Gastrocnemius medialis (tissue), 4 donors: Measurements from ENCODE around the gene SH3RF1. TPM values are rescaled to one million over a fixed set of nuclear protein-coding genes. Genes with fewer than 3 reads are reported as not detected.
"Not testable (repeated sequence)": the region's sequence is repeated elsewhere in the genome, so short reads cannot be mapped to it uniquely, and the experiment has no call there.

Experiments used
- ATAC-seq, 2 donors: fragments of 150-250 bp; one replicate each; pipeline ENCODE4 v1.9.1; 2016
- DNase-seq, 2 donors: peaks; one replicate each; pipeline ENCODE4 v3.0.0-alpha.2; 2019
- H3K27ac ChIP-seq, 4 donors: fragments of 200-600 bp; sonication (generic); 1 replicate in 1 of 4; 2 replicates in 3 of 4; pipeline ENCODE4 v1.5.1; 2016 to 2018; ENCODE audit warnings: mild to moderate bottlenecking in 2 of 4, moderate library complexity in 1 of 4
- H3K27me3 ChIP-seq, 3 donors: fragments of 200-600 bp; sonication (generic) in 2 of 3; 1 replicate in 1 of 3; 2 replicates in 2 of 3; pipeline versions ENCODE4 v1.5.1 to v1.6.0; 2016 to 2019; ENCODE audit warnings: mild to moderate bottlenecking in 1 of 3, moderate library complexity in 1 of 3
- H3K36me3 ChIP-seq, 2 donors: fragments of 200-600 bp; sonication (generic) in 1 of 2; one replicate each; pipeline ENCODE4 v1.5.1; 2017 to 2018
- H3K4me1 ChIP-seq, 2 donors: fragments of 200-600 bp; sonication (generic) in 1 of 2; one replicate each; pipeline ENCODE4 v1.5.1; 2016 to 2017; ENCODE audit warnings: mild to moderate bottlenecking in 2 of 2
- H3K4me3 ChIP-seq, 4 donors: fragments of 200-600 bp; sonication (generic) in 3 of 4; 1 replicate in 1 of 4; 2 replicates in 3 of 4; pipeline ENCODE4 v1.5.1; 2016 to 2019; ENCODE audit warnings: mild to moderate bottlenecking in 2 of 4
- H3K9me3 ChIP-seq, 3 donors: fragments of 200-600 bp; sonication (generic) in 2 of 3; 1 replicate in 1 of 3; 2 replicates in 2 of 3; pipeline ENCODE4 v1.5.1; 2016 to 2019
- CTCF ChIP-seq, 5 experiments: fragments of 450-650 bp in 3 of 5; fragments of 200-600 bp in 2 of 5; sonication (generic) in 2 of 5; IDR thresholded peaks in 4 of 5; conservative IDR thresholded peaks in 1 of 5; 1 replicate in 4 of 5; 2 replicates in 1 of 5; pipeline ENCODE4 v1.5.1; 2016 to 2019; ENCODE audit warnings: antibody characterized with exemption in 5 of 5, mild to moderate bottlenecking in 3 of 5, moderate library complexity in 3 of 5
- POLR2A ChIP-seq, 2 donors: fragments of 450-650 bp; IDR thresholded peaks; one replicate each; pipeline ENCODE4 v1.6.1; 2017; ENCODE audit warnings: antibody characterized with exemption in 2 of 2, mild to moderate bottlenecking in 2 of 2, moderate library complexity in 2 of 2
- in situ Hi-C, 4 donors: fragments of 200-750 bp; cut with MboI; loops; one replicate each; pipeline versions ENCODE4 v1.15.0 to v1.8.0; 2017; ENCODE audit warnings: low sequenced_read_pairs in 4 of 4
- intact Hi-C: fragments of 100-400 bp; cut with DNase I; formaldehyde crosslinking; loops from one replicate; pipeline ENCODE4 v1.15.1; 2023; ENCODE audit warnings: low total_unique reads
- total RNA-seq, 4 donors: library from RNA; depleted of rRNA; stranded (reverse); fragments of >200 nt; gene quantifications; one replicate each; pipeline versions ENCODE4 v1.1.0 to v1.2.3, GENCODE V29; 2016

SH3RF1 gene
- total RNA-seq, 4 donors from 2014 or later, result 12.6 to 27.0 (median 13.4) TPM

GRCh38 chr4:169305651-169306050 is 34.9 kb upstream of the SH3RF1 start:
- ATAC-seq, result peak; percentile 98
- peak; percentile 85 to 86 for DNase-seq
- peaks cover 13 to 14% of the 10 kb centered on the region in 2 donors for H3K4me1 ChIP-seq
- H3K27me3 ChIP-seq, result no peaks in the 10 kb centered on the region
- no peak overlapping the region for H3K4me3 ChIP-seq
- TF ChIP-seq POLR2A (IDR thresholded peaks at IDR 0.05), result peak; percentile 12 to 28
- TF ChIP-seq CTCF (IDR thresholded peaks at IDR 0.05 in 4 of 5, conservative IDR thresholded peaks at IDR 0.05 in 1 of 5), result peak in 1 of 5 experiments; percentile 11
- in situ Hi-C loops, result no loop called here
- H3K27ac ChIP-seq, result peak overlapping the region; percentile 73 to 87 (median 83)
- intact Hi-C loops, result loop anchor here (1.0 to 5.0 kb wide), 2 partner anchors 34 to 68 kb away; no protein-coding TSS in a partner anchor
- H3K9me3 ChIP-seq, result no peaks in the 10 kb centered on the region
- H3K36me3 ChIP-seq, result no peaks in the 10 kb centered on the region

- intact Hi-C loops (loop anchor here (1.0 to 5.0 kb wide), 2 partner anchors 34 to 68 kb away; no protein-coding TSS in a partner anchor), in situ Hi-C loops (no loop called here)
- DNase-seq (no peak), ATAC-seq (no peak)
- no peak for TF ChIP-seq POLR2A (IDR thresholded peaks at IDR 0.05)
- no peak for TF ChIP-seq CTCF (IDR thresholded peaks at IDR 0.05 in 4 of 5, conservative IDR thresholded peaks at IDR 0.05 in 1 of 5)
- H3K27ac ChIP-seq, result peak overlapping the region; percentile 73 to 87 (median 83)
- H3K4me1 ChIP-seq, result peaks cover 13 to 14% of the 10 kb centered on the region in 2 donors
- no peaks in the 10 kb centered on the region for H3K9me3 ChIP-seq
- no peaks in the 10 kb centered on the region for H3K36me3 ChIP-seq
- no peak overlapping the region for H3K4me3 ChIP-seq
- no peaks in the 10 kb centered on the region for H3K27me3 ChIP-seq
Observed at GRCh38 chr4:169305173-169305572, 34.4 kb upstream of the SH3RF1 start.

GRCh38 chr4:169295822-169296221 is 25.1 kb upstream of the SH3RF1 start:
- Histone ChIP-seq H3K27me3 (no peaks in the 10 kb centered on the region), H3K4me1 (no peaks in the 10 kb centered on the region), H3K9me3 (no peaks in the 10 kb centered on the region), H3K4me3 (no peak overlapping the region), H3K27ac (no peak overlapping the region), H3K36me3 (no peaks in the 10 kb centered on the region)
- DNase-seq (no peak), ATAC-seq (no peak)
- TF ChIP-seq POLR2A (IDR thresholded peaks at IDR 0.05) (no peak), CTCF (IDR thresholded peaks at IDR 0.05 in 4 of 5, conservative IDR thresholded peaks at IDR 0.05 in 1 of 5) (no peak)
- in situ Hi-C loops, result no loop called here
- intact Hi-C loops, result no loop called here

GRCh38 chr4:169293343-169294176 is 22.8 kb upstream of the SH3RF1 start:
- Histone ChIP-seq H3K4me3 (no peak overlapping the region), H3K9me3 (no peaks in the 10 kb centered on the region), H3K4me1 (no peaks in the 10 kb centered on the region), H3K27ac (no peak overlapping the region), H3K36me3 (no peaks in the 10 kb centered on the region), H3K27me3 (no peaks in the 10 kb centered on the region)
- ATAC-seq, result no peak
- intact Hi-C loops (no loop called here), in situ Hi-C loops (no loop called here)
- no peak for DNase-seq
- no peak for TF ChIP-seq CTCF (IDR thresholded peaks at IDR 0.05 in 4 of 5, conservative IDR thresholded peaks at IDR 0.05 in 1 of 5)
- TF ChIP-seq POLR2A (IDR thresholded peaks at IDR 0.05), result no peak

GRCh38 chr4:169287983-169288382 is 17.2 kb upstream of the SH3RF1 start:
- H3K4me1 ChIP-seq, H3K9me3 ChIP-seq, H3K27me3 ChIP-seq, DNase-seq, in situ Hi-C loops, H3K4me3 ChIP-seq, H3K27ac ChIP-seq, intact Hi-C loops, H3K36me3 ChIP-seq, ATAC-seq: not testable (repeated sequence)
